ENCODE results near the gene REV3L. TPM values are rescaled to one million over a fixed set of nuclear protein-coding genes. Genes with fewer than 3 reads are reported as not detected.

REV3L gene
- total RNA-seq, 1 donor from 2014 or later = 12.8 TPM

DNA sequence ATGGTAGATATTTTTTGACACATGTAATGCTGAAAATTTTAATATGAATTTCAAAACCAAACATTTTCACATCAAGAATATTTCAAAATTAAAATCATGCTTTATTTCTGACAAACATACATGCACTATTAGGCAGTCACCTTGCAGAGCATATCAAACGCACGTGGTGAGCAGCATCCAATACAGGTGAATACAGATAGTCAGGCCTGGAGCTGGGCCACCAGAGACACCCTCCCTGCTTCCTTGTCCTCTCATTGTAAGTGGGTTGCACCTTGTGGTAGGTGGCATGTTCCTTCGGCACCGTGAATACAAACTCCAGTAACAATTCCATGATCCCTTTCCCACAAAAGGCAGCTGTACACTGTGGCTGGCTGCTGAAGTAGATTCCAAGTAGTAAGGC, 8.9 kb downstream of the REV3L start:
- DNase-seq (no peak), ATAC-seq (no peak)
- intact Hi-C loops (cut with micrococcal nuclease) = no loop called here

DNA sequence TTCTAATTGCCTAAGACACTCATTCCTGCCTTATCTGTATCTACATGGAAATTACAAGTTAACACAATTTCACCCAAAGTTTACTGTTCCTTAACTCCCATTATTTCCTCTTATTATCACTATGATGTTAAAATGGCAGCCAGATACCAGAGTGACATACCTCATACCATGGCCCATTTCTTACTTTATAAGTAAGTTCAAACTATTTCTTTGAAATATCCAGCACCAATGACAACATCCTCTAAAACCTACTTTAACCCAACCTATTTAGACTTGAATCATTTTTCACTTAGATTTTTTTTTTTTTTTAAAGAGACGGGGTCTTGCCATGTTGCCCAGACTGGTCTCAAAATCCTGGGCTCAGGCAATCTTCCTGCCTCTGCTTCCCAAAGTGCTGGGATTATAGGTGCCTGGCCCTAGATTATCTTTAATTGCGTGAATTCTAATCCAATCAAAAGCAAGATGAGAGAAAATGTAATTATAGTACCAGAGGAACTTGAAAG, 10.0 kb downstream of the REV3L start:
- DNase-seq = no peak
- intact Hi-C loops (cut with micrococcal nuclease) = no loop called here
- no peak for ATAC-seq

DNA sequence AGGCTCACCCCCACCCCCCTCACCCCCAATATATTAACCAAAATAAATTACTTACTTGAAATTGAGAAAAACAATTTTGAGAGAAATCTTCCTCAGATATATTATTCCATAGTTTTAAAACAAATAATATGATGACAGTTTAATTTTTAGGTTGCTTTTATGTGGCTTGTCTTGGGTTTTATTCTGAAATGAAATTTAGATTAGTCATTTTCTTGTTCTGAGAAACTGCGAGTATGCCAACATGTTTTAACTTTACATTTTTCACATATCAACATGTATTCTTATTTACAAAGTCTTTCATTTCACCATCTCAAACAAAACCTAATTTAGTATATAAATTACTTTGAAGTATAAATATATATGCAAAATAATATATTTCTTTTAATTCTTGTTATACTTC, 11.1 kb downstream of the REV3L start:
- ATAC-seq = no peak
- intact Hi-C loops (cut with micrococcal nuclease) = no loop called here
- no peak for DNase-seq

DNA sequence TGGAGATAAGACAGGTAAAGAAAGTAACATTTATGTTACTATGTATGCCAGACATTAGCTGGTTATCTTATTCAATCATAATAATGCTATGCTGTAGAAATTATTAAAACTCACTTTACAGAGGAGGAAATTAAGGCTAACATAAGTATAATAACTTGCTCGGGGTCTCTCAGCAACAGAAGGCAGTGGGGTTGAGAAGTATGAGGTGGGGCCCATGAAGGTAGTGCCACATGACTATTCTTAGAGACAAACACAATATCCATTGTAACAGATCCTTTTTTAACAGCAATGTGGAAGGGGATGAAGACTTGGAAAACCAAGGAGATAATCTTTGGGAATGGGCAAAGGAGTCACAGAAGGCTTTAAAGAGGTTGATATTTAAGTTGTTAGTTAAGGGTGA, 11.5 kb downstream of the REV3L start:
- intact Hi-C loops (cut with micrococcal nuclease) = no loop called here
- DNase-seq = no peak
- ATAC-seq = no peak

DNA sequence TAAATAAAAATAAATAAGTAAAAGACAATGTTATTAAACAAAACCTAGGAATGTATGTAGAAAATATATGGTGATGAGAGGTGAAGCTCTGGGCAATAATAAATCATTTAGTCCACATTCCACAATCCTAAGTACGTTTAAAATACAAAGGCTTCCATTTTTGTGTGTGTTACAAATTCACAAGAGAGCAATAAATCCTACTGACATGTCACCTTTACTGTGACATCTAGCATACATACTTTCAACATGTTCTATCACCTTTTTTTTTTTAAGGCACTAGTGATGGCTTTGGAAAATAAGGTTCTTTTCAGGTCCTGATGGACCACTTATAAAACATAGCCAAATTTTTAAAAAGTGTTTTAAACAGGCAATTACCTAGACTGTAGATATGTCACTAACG, 12.0 kb downstream of the REV3L start:
- ATAC-seq = no peak

DNA sequence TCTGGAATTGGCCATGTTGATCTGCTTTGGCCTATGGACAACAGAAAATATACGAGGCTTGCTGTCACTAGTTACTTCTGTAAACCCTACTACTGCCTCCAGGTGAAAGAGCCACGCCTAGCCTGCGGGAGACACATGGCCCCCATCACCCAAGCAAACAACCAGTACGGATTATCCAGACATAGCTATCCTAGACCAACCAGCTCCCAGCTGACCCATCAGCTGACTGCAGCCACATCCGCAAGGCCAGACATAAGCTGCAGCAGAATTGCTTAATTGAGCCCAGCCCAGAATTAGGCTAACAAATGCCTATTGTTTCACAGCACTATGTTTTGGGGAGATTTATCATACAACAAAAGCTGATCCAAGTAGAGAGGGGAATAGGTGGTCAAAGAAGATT, 13.5 kb downstream of the REV3L start:
- no peak for ATAC-seq
- no peak for DNase-seq
- intact Hi-C loops (cut with micrococcal nuclease) = no loop called here

More for the DNA sequence above, 12.0 kb downstream of the REV3L start:
- DNase-seq = no peak
- intact Hi-C loops (cut with micrococcal nuclease) = no loop called here

DNA sequence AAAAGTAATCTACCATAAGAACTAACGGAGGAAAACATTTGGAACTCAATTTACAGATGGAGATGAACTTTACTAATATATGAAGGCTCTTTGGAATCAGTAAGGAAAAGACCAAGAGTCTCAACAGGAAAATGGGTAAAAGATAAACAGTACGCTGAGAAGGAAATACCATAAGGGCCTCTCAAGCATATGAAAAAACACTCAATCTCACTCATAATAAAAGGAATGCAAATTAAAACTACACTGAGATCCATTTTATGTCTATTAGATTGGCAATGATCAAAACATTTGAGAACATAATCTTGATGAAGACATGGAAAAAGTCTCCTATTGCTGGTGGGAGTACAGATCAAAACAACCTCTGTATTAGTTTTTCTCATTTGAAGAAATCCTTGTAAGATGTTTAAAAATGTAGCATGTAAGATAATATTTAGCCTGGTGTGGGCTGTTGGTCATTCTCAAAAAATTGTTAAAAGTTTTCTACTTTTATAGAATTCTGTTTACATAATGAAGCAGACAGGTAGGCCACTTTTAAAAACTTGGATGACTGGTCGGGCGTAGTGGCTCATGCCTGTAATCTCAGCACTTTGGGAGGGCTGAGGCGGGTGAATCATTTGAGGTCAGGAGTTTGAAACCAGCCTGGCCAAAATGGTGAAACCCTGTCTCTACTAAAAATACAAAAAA, 14.5 kb downstream of the REV3L start:
- DNase-seq (no peak), ATAC-seq (no peak)
- intact Hi-C loops (cut with micrococcal nuclease) = no loop called here

DNA sequence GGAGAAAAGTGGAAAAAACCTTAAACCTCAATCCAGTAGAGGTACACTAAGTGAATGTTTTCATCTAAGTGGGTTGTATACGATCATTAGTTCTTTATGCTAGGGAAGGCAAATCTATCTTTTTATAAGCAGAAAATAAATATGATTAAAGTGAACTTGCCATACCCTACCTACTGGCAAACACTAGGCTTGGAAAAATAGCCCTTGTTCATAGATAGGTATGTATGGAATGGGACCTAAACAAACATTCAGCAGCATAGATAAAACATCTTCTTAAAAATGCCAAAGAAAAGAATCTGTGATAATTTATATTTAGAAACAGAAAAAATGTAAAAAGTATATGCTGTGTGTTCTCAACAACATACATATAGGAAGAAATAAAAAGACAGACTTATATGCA, 18.8 kb downstream of the REV3L start:
- ATAC-seq = no peak
- intact Hi-C loops (cut with micrococcal nuclease) = no loop called here

DNA sequence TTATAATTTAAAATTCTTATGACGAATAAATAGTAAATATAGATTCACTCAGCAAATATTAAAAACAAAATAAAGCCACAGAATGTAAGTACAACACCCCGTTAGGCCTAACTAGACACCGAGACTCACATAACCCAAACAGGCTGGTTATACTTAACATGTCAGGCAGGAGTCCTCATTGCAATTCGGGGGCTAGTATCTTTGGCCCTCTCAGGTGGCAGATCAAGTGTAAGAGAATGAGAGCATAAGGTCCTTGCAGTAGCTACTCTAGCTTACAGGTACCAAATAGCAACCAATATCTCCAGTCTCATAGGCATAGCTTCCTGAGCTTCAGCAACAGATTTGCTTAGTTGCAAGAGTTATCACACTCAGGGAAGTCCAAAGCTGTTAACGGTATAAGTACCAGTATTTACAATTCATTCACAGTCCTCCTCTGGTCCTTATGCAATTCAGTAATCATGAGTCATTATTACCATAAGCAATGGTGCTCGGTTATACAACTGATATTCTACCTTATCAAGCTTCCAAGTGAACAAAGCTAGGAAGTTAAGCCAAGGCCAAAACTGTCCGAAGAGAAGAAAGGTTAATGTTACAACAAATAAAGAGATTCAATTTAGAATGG, 20.1 kb downstream of the REV3L start:
- intact Hi-C loops (cut with micrococcal nuclease) = no loop called here
- DNase-seq (no peak), ATAC-seq (peak; percentile 93)

More for the DNA sequence above, 18.8 kb downstream of the REV3L start:
- no peak for DNase-seq

DNA sequence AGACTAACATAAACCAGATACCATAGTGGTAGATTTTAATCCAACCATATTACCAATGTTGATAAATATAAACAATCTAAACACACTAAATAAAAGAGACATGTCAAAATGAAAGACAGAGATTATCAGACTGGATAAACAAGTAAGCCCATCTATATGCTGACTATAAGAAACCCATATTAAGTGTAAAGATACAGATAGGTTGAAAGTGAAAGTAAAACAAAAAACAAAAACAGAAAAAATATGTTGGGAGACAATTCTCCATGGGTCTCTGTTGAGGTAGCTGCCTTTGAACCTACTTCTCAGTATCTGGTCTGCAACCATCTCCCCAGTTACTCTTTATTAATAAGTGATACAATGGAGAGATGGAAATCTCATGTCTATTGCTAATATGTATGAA, 21.2 kb downstream of the REV3L start:
- ATAC-seq = no peak
- DNase-seq = no peak
- intact Hi-C loops (cut with micrococcal nuclease) = no loop called here

DNA sequence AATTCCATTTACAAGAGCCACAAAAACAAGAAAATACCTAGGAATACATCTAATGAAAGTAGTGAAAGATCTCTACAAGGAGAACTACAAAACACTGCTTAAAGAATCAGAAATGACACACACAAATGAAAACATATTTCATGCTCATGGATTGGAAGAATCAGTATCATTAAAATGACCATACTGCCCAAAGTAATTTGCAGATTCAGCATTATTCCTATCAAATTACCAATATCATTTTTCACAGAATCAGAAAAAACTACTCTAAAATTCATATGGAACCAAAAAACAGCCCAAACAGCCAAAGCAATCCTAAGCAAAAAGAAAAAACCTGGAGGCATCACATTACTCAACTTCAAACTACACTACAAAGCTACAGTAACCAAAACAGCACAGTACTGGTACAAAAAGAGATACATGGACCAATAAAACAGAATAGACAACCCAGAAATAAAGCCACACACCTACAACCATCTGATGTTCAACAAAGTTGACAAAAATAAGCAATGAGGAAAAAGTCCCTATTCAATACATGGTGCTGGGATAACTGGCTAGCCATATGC, 24.3 kb downstream of the REV3L start:
- DNase-seq = no peak
- ATAC-seq = no peak
- intact Hi-C loops (cut with micrococcal nuclease) = no loop called here

DNA sequence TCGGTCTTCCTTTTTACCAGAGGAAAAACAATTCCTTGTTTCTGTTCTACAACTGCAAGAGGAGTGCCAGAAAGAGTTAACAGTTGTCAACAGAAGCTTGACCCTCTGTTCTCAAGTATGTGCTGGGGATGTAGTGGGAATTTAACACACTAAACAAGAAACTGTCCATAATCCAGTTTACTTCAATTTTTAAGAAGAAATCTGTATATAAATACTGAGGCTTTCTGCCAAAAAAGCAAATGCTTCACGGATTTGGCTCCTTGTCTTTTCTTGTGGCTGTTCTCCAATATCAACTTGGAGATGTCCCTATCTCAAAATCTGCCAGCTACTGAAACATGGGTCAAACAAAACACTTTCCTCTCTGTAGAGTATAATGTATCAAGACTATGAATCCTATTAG, 26.8 kb downstream of the REV3L start:
- DNase-seq = no peak
- ATAC-seq = no peak
- intact Hi-C loops (cut with micrococcal nuclease) = no loop called here

DNA sequence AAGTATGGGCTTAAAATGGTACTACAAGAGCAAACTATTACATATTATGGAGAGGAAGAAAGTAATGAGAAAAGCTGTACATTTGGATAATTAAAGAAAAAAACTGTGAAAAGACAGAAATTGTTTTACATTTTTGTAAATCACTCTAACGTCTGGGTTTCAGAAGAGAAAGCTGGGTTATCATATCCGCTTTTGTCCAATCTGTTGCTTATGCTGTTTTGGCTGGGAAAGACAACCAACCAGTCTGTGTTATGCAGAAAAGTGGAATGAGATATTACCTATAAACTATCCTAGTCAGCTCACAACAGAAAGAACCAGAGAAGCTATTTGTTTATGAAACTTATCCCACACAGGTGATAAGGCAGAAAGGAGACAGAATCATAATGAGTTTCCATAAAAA, 32.4 kb downstream of the REV3L start:
- no peak for DNase-seq
- no peak for ATAC-seq
- intact Hi-C loops (cut with micrococcal nuclease) = no loop called here

DNA sequence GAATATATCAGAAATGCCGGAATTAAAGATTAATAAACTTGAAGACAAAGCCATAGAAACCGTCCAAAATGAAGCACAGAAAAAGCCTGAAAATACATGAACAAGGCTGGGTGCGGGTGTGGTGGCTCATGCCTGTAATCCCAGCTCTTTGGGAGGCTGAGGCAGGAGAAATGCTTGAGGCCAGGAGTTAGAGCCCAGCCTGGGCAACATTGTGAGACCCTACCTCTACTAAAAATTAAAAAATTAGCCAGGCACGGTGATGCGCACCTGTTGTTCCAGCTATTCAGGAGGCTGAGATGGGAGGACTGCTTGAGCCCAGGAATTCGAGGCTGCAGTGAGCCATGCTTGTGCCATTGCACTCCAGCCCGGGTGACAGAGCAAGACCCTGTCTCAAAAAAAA, 32.9 kb downstream of the REV3L start:
- intact Hi-C loops (cut with micrococcal nuclease) = no loop called here
- ATAC-seq = no peak

DNA sequence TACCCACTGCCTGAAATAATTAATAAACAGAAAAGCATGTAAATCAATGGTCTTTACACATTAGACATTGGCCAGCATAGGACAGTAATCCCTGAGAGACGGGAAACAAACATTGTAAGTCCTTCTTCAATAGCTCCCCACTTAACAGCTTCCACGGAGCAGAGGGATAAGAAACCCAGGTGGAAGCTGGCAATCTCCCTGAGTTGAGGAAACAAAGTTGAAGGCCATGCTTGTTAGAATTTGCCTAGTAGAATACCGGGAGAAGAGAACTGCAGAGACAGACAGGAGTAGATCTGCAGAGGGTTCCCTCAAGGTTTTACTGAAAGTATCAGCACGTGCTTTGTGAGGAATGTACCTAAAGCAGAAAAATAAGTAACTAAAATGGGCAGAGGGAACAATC, 33.9 kb downstream of the REV3L start:
- DNase-seq (no peak), ATAC-seq (no peak)
- intact Hi-C loops (cut with micrococcal nuclease) = no loop called here

More for the DNA sequence above, 32.9 kb downstream of the REV3L start:
- DNase-seq = no peak

DNA sequence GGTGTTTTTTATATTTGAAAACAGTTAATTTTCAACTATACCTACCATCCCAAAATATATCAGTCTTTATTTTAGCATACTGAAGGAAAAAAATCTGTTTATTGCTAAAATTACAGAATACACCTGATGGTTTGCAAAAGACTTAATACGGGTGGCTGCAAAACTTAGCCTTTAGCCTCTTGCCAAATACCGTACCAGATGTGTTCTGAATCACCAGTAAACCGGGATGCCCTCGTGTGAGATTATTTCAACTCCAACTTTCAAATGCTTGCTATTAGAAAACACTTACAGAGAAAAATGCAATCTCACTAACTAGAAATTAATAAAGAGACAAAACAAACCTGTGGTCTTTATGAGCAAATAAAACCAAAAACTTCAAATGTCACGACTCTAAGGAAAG, 36.0 kb downstream of the REV3L start:
- intact Hi-C loops (cut with micrococcal nuclease) = no loop called here
- DNase-seq = no peak
- no peak for ATAC-seq

DNA sequence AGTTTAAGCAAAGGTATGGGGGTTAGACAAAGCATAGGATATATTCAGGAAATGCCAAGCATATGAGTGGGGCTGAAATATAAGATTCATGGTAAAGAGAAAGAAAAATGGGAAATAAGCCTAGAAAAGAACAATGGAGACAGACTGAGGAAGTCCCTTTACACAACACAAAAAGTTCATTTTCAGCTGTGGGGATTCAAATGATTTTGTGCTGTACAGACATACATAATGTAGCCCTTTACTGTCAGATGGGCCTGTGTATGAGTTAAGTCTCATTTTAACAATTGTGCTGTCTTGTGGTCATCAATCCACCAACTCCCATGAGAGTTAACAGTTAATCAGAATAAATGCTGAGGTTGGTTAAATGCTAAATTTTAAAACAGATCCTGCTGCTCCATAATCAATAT, 37.2 kb downstream of the REV3L start:
- intact Hi-C loops (cut with micrococcal nuclease) = no loop called here
- ATAC-seq (no peak), DNase-seq (no peak)

DNA sequence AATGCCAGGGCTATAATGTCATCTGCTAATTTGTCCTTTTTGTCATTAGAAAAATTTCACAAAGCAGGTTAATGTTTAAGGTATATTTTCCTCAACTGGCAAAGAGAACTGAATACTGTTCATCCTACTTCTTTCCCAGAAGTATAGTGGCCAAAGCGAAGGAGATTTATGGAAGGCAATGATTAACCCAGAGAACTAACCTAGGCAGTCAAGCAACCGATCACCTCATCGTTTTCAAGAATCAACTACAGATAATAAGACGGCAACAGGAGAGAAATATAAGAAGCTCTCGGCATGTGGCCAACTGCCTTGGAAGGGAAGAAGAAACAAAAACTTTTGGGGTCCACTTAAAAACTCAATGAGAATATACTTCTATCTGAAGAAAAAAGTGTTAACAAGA, 38.2 kb downstream of the REV3L start:
- ATAC-seq (no peak), DNase-seq (no peak)
- intact Hi-C loops (cut with micrococcal nuclease) = no loop called here

DNA sequence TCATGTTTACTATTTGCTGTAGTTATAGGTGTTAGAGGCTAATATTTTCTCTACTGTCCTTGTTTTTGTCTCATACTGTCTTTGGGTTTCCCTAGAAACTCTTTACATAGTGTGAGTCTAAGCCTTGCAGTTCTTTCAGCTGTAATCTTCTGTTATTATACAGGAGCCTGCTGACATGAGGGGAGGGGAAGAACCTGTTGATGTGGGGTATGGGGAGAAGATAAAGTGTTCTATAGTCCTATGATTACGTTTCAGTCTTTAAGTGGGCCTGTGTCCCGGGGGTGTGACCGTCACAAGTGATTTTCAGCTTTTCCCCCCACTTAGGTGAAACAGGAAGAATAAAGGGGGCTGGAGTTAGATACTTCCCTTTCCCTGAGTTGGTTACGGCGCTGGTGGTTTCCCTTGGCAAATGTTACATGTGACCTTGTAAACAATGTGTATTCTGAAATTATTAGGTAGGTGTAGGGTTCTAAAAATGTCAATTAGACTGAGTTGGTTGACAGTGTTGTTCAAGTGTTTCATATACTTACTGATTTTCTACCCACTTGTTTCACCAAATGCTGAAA, 41.3 kb downstream of the REV3L start:
- DNase-seq (no peak), ATAC-seq (no peak)
- intact Hi-C loops (cut with micrococcal nuclease) = no loop called here

DNA sequence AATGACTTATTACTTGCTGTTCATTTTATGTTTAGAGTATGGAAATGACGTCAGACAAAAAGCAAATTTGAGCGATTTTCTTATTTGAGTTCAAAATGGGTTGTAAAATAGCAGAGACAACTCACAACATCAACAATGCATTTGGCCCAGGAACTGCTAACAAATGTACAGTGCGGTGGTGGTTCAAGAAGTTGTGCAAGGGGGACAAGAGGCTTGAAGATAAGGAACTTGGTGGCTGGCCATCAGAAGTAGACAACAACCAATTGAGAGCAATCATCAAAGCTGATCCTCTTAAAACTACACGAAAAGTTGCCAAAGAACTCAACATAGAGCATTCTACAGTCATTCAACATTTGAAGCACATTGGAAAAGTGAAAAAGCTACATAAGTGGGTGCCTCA, 43.8 kb downstream of the REV3L start:
- DNase-seq (no peak), ATAC-seq (no peak)
- intact Hi-C loops (cut with micrococcal nuclease) = no loop called here

DNA sequence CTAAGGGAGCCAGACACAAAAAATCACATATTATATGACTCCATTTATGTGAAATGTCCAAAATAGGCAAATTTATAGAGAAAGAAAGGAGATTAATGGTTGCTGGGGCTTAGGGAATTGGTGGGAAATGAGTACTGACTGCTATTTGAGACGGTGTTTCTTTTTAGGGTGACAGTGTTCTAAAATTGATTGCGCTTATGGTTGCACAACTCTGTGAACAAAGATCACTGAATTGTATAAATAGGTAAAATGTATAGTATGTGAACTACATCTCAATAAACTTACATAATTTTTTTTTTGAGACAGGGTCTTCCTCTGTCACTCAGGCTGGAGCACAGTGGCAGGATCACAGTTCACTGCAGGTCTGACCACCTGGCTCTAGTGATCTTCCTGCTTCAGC, 45.4 kb downstream of the REV3L start:
- intact Hi-C loops (cut with micrococcal nuclease) = no loop called here
- ATAC-seq (no peak), DNase-seq (no peak)

Data from left ventricle myocardium superior (tissue), 1 donor.